ENCODE results near the gene SEPTIN10.

SEPTIN10 gene

DNA sequence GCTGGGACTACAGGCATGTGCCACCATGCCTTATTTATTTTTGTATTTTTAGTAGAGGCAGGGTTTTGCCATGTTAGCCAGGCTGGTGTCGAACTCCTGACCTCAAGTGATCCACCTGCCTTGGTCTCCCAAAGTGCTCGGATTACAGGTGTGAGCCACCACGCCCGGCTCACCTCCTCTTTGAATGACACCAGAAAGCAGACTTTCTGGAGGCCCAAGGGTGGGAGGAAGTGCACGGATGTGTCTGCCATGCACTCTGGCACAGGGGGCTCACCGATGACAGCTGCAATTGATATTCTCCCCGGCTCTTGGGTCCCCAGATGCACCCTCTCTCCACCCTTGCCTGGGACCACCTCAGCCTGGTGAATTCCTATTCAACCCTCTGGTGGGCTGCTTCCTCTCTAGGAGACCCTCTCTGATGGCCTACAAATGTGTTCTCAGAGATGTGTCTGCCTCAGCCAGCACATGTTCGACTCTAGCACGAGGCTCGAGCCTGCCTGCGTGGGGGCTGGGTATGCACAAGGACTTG lies 87.3 kb downstream of the SEPTIN10 start:
- CTCF ChIA-PET, result interaction anchor here (0.7 to 1.6 kb wide), 2 partner anchors 16 to 172 kb away, joined by 3 read pairs; no protein-coding TSS in a partner anchor
- POLR2A ChIA-PET (ENCODE audit: low non-redundant PET), result no interaction called here
- no peak for DNase-seq (ENCODE audit: low spot score)
- H3K27ac ChIP-seq, result no peak overlapping the region
- TF ChIP-seq, protein P1, sequence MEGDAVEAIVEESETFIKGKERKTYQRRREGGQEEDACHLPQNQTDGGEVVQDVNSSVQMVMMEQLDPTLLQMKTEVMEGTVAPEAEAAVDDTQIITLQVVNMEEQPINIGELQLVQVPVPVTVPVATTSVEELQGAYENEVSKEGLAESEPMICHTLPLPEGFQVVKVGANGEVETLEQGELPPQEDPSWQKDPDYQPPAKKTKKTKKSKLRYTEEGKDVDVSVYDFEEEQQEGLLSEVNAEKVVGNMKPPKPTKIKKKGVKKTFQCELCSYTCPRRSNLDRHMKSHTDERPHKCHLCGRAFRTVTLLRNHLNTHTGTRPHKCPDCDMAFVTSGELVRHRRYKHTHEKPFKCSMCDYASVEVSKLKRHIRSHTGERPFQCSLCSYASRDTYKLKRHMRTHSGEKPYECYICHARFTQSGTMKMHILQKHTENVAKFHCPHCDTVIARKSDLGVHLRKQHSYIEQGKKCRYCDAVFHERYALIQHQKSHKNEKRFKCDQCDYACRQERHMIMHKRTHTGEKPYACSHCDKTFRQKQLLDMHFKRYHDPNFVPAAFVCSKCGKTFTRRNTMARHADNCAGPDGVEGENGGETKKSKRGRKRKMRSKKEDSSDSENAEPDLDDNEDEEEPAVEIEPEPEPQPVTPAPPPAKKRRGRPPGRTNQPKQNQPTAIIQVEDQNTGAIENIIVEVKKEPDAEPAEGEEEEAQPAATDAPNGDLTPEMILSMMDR (conservative IDR thresholded peaks at IDR 0.05; ENCODE audit: low read depth), result no peak

DNA sequence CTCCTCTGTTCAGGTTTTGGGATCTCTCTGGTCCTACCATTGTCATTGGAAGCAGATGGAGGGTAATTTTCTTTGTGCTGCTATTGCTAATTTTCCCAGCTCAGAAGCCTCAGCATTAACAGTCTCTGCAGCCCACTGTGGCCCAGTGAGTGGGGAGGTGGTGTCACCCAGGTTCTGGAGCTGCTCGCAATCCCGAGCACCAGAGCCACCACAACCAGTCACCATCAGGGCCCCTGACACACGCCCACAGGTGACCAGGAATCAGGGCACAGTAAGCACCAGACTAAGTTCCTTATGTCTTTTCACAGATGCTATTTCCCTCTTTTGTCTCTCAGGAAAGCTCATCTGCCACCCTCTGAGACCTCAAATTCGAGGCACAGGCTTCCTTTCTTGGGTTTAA lies 87.9 kb downstream of the SEPTIN10 start:
- TF ChIP-seq, protein P1 (conservative IDR thresholded peaks at IDR 0.05; ENCODE audit: low read depth), result no peak
- H3K27ac ChIP-seq, result no peak overlapping the region
- POLR2A ChIA-PET (ENCODE audit: low non-redundant PET), result no interaction called here
- CTCF ChIA-PET, result interaction anchor here (0.7 to 1.6 kb wide), 2 partner anchors 16 to 173 kb away, joined by 3 read pairs; no protein-coding TSS in a partner anchor
- no peak for DNase-seq (ENCODE audit: low spot score)

DNA sequence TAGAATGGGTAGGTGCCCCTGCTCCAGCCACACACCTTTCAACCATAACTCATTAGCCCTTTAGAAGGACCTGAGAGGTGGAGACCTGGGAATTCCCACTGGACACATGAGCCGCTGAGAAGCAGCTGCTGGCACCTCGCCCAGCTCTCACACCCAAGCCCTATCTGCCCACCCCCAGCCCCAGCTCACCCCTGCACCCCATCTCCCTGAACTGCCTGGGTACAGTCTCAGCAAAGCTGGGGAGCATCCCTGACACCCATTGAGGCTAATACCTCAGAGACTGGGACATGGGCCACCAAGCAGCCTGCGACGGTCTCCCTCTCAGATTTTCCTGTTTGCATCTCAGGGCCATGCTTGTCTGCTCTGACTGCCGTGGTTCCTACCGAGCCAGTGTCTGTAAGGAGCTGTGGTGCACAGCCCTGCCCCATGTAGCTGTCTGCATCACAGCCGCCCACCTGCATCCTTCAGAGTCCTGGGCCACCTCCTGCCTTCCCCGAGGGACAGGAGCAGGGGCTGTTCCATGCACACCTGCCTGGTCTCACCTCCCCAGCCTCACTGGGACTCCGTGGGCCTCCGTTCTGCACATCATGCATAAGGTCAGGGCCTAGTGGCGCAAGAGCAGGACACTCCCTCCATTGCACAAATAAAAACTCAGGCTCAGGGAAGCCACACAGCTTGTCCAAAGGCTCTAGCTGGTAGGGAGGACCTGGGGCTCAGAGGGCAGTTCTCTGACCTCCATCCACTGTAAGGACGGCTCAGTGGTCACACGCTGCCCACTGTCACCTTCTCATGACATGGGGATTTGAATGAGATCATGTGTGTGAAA lies 90.0 kb downstream of the SEPTIN10 start:
- no peak overlapping the region for H3K27ac ChIP-seq
- TF ChIP-seq, protein P1 (conservative IDR thresholded peaks at IDR 0.05; ENCODE audit: low read depth), result no peak
- ChIA-PET POLR2A (ENCODE audit: low non-redundant PET) (interaction anchor here (0.7 kb wide), 1 partner anchor 9 kb away, joined by 5 read pairs; no protein-coding TSS in a partner anchor), CTCF (interaction anchor here (0.7 to 1.6 kb wide), 4 partner anchors 13 to 395 kb away, joined by 3 to 5 read pairs (median 4); partner anchors contain the start of gene SH3RF3)
- DNase-seq (ENCODE audit: low spot score), result no peak

DNA sequence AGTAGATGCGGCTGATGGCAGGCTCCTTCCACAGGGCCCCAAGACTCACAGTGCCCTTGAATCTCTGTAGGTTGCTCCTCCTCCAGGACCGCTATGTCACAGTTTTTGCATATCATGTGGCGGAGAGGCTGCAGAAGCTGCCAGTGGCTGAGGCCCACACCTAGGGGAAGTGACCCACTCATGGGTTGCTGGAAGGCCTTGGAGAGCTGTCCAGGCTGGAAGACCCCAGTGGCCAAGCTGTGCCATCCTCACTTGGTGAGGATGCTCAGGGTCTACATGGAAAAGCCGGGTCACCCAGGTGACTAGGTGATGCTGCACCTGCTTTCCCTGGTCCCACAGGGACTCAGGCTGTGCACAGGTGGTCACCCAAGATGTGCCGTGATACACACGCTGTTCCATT lies 90.6 kb downstream of the SEPTIN10 start:
- H3K27ac ChIP-seq, result no peak overlapping the region
- ChIA-PET CTCF (interaction anchor here (0.6 to 1.6 kb wide), 4 partner anchors 13 to 394 kb away, joined by 3 to 4 read pairs (median 3); partner anchors contain the start of gene SH3RF3), POLR2A (ENCODE audit: low non-redundant PET) (no interaction called here)
- TF ChIP-seq, protein P1 (conservative IDR thresholded peaks at IDR 0.05; ENCODE audit: low read depth), result no peak
- no peak for DNase-seq (ENCODE audit: low spot score)

DNA sequence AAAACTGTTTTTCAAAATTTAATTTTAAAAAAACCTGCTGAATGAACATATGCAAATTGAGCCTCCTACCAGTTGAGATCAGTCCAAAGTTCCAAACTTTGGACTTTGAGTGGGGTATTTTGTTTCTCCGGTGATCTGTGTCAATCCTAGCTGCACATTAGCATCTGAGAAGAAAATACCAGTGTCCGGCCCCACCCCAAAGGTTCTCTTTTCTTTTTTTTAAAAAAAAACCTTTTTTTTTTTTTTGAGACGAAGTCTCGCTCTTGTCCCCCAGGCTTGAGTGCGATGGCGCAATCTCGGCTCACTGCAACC lies 91.7 kb downstream of the SEPTIN10 start:
- no peak overlapping the region for H3K27ac ChIP-seq
- TF ChIP-seq, protein P1 (conservative IDR thresholded peaks at IDR 0.05; ENCODE audit: low read depth), result no peak
- no peak for DNase-seq (ENCODE audit: low spot score)
- CTCF ChIA-PET, result no interaction called here
- POLR2A ChIA-PET (ENCODE audit: low non-redundant PET), result no interaction called here

DNA sequence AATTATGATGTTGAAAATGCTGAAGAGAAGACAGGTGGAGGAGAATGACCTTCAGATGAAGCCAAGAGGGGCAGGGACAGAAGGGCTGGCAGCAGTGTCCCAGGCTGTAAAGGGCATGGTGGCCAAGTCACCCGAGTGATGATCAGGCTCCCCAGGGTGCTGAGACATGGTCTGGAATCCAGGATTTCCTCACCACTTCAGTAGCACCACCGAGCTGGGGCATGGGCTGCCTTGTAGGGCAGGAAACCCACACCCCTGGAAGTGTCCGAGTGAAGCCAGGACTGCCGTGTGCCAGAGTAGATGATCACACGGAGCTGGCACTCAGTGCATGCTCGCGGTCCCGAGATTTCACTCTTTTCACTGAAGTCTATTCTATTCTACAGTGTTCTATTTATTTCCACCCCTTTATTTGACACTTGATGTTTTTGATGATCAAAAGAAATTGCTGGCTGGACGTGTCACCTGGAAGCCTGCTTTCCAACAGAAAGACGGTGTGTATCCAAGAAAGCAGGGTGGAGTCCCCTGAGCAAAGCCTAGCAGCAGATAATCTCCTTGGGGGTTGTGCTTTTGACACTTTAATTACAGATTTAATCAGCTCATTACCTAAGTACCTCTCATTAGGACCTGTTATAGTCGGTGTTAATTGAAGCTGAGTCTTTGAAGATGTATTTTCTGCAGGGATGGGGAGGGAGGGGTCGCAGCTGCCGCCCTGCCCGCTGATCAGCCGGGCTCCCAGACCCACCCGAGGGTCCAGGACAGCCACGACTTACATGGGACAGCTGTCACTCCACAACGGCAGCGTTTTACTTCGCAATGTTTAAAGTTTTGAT lies 92.3 kb downstream of the SEPTIN10 start:
- DNase-seq (ENCODE audit: low spot score), result no peak
- H3K27ac ChIP-seq, result no peak overlapping the region
- TF ChIP-seq, protein P1 (conservative IDR thresholded peaks at IDR 0.05; ENCODE audit: low read depth), result no peak
- ChIA-PET POLR2A (ENCODE audit: low non-redundant PET) (no interaction called here), CTCF (no interaction called here)

Measured in RWPE1 (cell line).